Astrocyte of the hippocampus (primary cell): ENCODE data around the gene GPC6.

Experiments
- DNase-seq: peaks from one replicate; pipeline ENCODE4 v3.0.0; 2011; ENCODE audit warnings: low read depth, low spot score

GPC6 gene

GRCh38 chr13:93771782-93772181 lies 545.2 kb downstream of the GPC6 start:
- DNase-seq = peak; percentile 22

GRCh38 chr13:93774506-93774905 lies 547.9 kb downstream of the GPC6 start:
- DNase-seq = no peak

- no peak for DNase-seq
These were observed 548.4 kb downstream of the GPC6 start for GRCh38 chr13:93775027-93775426.

GRCh38 chr13:93775507-93776108 lies 549.0 kb downstream of the GPC6 start:
- peak; percentile 70 for DNase-seq

- DNase-seq = peak; percentile 64
These were observed 550.3 kb downstream of the GPC6 start for GRCh38 chr13:93776936-93777335.

GRCh38 chr13:93777504-93777903 lies 550.9 kb downstream of the GPC6 start:
- DNase-seq = no peak

GRCh38 chr13:93778548-93778947 lies 551.9 kb downstream of the GPC6 start:
- no peak for DNase-seq

- DNase-seq = no peak
These were observed 557.6 kb downstream of the GPC6 start for GRCh38 chr13:93784191-93784590.

DNA sequence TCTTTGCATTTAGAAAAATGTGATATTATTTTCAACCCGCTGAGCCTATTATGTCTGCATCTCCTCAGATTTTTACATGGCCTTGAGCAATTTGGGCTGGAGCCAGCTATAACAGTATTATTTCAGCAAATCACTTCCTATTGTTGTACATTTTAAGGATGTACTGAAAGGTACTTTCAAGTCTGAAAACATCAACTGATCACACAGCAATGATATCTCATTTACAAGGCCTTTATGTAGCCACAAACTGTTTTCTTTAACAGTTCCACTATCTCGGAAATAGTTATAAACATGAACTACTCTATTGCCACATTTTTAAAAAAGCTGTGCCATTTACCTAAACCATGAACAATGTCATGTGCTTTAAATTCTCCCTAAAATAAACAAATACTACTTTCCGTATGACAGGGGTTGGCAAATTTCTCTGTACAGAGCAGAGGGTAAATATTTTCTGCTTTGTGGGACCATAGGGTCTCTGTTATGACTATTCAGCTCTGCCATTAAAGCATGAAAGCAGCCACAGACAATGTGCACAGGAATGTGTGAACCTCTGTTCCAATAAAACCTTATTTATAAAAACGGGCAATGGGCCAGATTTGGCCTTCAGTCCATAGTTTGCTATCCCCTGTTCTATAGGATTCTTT lies 560.4 kb downstream of the GPC6 start:
- peak; percentile 28 for DNase-seq

DNA sequence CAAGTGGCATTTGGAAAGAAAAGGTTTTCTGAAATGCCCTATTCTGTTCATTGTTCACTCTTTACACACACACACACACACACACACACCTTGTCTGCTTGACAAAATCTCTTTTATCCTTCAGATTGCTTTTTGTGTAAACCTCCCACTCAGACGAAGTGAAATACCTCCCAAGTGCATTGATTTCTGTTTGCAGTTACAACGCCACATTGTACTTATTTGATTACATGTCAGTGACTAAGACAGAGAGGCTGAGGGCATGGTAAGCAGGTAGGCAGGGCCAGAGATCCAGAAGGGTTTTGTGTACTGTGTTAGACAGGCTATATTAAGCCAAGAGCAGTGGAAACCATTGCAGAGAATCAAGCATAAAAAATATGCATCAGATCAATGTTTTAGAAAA lies 561.8 kb downstream of the GPC6 start:
- peak; percentile 16 for DNase-seq

GRCh38 chr13:93789058-93789457 lies 562.5 kb downstream of the GPC6 start:
- no peak for DNase-seq

DNA sequence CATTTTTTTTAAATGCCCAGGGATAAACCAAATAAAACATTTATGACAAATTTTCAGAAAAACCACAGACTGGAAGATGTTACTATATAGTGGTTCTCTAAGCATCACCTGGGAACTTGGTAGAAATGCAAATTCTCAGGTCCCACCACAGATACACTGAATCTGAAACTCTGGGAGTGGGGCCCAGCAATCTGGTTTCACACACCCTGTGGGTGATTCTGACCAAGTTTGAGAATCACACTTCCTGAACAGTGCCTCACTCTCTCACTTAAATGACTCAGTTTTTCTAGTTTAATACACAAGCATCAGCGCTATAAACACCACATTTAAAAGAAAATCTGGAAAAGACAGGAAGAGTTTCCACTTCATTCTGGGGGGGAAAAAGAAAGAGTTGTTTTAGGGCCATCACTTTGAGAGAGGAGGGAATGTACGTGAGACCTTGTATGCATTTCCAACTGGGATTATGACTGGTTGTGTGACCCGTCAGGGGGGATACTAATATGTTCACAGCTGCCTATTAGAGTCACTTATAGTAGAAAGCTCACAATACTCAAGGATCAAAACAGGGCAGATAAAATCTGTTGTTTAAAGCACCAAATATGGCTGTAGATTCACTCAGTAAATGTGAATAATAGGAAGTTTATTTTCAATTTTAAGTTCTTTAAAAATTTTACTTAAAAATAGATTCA lies 567.7 kb downstream of the GPC6 start:
- DNase-seq = no peak

DNA sequence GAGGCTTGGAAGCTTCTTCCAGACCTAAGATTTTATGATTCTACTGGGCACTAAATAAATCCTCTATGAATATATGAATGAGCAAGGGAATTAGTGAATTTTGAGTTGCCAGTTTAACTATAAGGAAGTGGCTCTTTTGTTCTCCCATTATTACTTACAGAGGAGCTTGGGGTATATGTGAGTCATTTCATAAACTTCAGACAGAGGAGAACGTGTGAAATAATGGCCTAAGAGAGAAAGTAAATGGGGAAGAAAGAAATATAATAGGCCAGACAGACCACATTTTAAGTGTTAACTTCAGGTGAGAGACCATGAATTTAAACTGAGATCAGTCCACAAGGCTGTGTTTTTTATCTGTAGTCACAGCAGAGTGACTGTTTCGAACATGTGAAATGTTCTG lies 570.9 kb downstream of the GPC6 start:
- peak; percentile 16 for DNase-seq

- no peak for DNase-seq
These were observed 573.7 kb downstream of the GPC6 start for GRCh38 chr13:93800342-93800741.

GRCh38 chr13:93805736-93806135 lies 579.1 kb downstream of the GPC6 start:
- no peak for DNase-seq

- DNase-seq = no peak
These were observed 580.3 kb downstream of the GPC6 start for GRCh38 chr13:93806861-93807260.

DNA sequence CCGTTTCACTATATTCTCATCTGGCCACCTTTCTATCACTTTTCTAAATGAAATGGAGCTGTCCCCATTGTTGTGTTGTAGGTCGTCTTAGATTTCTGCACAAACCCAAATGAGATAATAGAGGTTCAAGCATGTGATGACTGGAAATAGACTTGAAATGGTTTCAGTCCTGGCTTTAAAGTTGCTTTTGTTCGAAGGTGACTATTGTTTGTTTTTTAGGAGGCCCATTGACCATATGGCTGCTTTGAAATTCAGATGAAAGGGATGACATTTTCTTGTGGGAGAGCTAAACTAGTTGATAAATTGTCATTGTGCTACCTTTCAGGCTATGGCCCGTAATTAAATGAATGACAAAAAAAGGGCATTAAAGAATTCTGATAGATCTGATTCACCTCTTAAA lies 583.7 kb downstream of the GPC6 start:
- DNase-seq = no peak

GRCh38 chr13:93811071-93811737 lies 584.6 kb downstream of the GPC6 start:
- no peak for DNase-seq

GRCh38 chr13:93811738-93812112 lies 585.1 kb downstream of the GPC6 start:
- no peak for DNase-seq

DNA sequence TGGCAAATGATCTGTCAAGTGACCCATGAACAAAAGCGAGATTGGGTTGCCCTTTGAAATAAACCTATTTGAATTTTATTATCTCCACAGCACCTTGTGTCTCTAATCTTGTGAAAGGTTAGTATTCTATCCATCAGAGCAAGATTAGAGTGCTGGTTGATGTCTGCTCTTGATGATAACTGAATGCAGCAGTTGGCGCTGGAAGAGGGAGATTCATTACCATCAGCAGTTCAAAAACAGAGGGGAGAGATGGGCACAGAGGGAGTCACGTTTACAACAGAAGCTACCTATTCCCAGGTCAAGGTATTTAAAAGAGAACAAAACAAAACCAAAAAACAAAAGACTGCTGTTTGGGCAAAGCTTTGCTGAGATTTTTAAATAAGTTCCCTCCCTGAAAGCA lies 588.1 kb downstream of the GPC6 start:
- DNase-seq = no peak

DNA sequence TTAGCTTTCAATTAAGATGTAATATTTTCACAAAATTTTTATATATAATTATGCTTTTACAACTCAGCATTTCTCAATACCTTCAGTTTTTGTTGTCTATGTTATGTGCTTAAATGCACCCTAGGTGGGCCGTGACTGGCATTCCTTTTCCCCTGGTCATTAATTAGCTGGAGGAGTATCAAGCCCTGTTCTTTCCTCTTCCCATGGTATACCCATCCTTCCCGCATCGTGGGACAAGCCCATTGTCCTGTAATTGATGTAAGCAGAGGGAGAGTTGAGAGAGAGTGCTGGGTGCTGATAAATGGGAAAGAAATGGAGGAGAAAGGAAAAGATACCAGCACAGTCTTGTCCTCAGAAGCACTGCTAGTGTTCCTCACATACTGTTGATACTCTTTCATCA lies 591.7 kb downstream of the GPC6 start:
- DNase-seq = no peak

DNA sequence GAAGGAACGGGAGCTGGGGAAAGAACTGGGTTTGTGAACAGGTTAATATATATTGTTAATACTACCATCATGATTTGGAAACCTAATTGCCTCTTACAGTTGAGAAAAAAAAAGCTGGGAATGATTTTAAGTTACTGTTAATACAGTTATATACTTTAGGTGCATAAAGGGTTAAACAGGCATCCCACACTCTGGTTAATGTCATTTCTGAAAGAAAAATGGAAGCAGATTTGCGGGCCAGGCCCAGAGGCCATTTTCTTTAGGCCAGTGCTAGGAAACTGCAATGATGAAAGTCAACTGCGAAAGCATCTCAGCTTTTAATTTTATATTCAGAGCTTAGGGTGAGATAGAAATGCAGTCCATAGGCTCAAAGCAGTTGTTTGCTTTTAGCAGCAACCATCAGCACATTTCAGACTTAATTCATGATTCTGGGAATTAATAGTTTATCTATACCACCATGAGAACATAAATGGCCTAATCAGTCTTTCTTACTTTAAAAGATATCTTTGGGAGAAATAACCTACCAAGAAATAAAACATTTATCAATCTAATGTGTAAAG lies 592.8 kb downstream of the GPC6 start:
- no peak for DNase-seq
